Fibroblast of the aortic adventitia (primary cell): ENCODE results near the gene SDHAF1. TPM values are rescaled to one million over a fixed set of nuclear protein-coding genes. Genes with fewer than 3 reads are reported as not detected.
A peak's percentile ranks its signal among the peaks of the same experiment; 100 is the strongest.

Source experiments
- DNase-seq: peaks from one replicate; pipeline ENCODE4 v3.0.0-alpha.2; 2010; ENCODE audit warnings: low read depth
- H3K4me3 ChIP-seq: 2 replicates; pipeline ENCODE4 v1.5.1; 2011; ENCODE audit warnings: low read depth, mild to moderate bottlenecking, control low read depth, low read length, moderate library complexity
- total RNA-seq: library from RNA; depleted of rRNA; stranded (reverse); fragments of >200 nt; gene quantifications from 2 replicates; pipeline ENCODE4 v1.2.3, GENCODE V29; 2012; ENCODE audit warnings: low replicate concordance
- TF ChIP-seq, protein P1 (sequence below): IDR thresholded peaks from 2 replicates; pipeline ENCODE4 v1.5.1; 2011; ENCODE audit warnings: mild to moderate bottlenecking, low read length, control low read depth, inconsistent platforms; ENCODE audit not compliant: insufficient read depth

The SDHAF1 gene
- total RNA-seq, 1 donor: 12.7 TPM

DNA sequence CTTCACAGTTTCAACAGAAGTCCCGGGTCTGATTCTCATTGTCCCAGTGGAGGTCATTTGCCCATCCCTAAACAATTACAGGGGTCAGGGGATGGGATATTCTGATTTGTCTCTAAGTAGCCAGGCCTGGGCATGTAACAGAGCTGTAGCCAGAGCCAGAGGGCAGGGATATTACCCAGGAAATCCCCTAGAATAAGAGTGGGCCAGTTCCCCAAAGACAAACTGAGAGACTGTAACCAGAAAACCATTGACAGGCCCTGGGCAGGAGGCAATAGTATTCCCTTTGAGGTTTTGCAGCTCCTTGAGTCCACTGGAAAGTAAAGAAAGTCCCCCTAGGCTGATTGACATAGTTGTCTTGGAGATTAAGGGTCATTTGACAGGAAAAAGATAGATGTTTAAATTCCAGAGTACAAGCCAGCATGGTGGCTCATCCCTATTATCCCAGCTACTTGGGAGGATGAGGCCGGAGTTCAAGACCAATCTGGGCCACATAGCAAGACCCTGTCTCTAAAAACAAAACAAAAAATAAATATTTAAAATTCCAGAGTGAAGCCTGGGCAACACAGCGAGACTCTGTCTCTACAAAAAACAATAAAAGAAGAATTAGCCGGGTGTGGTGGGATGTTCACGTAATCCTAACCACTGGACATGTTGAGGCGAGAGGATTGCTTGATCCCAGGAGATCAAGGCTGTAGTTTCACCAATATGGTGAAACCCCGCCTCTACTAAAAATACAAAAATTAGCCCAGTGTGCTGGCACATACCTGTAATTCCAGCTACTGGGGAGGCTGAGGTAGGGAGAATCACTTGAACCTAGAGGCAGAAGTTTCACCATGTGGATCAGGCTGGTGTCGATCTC lies 1.9 kb upstream of the SDHAF1 start:
- DNase-seq: no peak
- TF ChIP-seq, protein P1, sequence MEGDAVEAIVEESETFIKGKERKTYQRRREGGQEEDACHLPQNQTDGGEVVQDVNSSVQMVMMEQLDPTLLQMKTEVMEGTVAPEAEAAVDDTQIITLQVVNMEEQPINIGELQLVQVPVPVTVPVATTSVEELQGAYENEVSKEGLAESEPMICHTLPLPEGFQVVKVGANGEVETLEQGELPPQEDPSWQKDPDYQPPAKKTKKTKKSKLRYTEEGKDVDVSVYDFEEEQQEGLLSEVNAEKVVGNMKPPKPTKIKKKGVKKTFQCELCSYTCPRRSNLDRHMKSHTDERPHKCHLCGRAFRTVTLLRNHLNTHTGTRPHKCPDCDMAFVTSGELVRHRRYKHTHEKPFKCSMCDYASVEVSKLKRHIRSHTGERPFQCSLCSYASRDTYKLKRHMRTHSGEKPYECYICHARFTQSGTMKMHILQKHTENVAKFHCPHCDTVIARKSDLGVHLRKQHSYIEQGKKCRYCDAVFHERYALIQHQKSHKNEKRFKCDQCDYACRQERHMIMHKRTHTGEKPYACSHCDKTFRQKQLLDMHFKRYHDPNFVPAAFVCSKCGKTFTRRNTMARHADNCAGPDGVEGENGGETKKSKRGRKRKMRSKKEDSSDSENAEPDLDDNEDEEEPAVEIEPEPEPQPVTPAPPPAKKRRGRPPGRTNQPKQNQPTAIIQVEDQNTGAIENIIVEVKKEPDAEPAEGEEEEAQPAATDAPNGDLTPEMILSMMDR: no peak
- H3K4me3 ChIP-seq: no peak overlapping the region

DNA sequence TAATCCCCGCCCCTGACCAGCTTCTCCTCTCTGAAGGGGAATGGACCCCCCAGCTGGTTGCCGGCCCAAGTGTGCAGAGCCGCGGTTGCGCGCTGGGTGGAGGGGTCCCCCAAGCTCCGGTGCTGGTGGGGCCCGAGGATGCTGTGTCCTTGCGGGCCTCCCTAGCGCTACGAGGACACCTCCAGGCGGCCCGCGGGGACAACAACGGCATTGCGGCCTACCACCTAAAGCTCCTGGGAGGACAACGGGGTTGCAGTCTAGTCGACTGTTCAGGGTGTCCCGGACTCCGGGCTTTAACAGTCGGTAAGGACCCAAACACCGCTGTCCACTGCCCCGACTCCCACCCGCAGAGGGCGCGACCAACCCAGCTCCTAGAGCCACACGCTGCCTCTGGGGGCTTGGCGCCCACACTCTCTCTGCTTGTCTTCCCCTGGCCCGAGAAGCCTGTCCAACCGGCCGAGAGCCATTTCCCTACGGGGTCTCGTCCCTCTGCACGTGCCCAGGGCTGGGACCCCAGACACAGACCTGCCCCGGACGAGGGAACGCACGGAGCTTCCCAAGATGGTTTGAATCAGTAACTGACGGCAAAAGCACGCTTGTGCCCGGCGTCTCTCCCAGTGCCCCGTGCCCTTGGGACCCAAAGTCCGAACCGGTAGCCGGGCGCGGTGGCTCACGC lies 927 bp upstream of the SDHAF1 start:
- TF ChIP-seq, protein P1: peak; percentile 19
- no peak for DNase-seq
- H3K4me3 ChIP-seq: peak overlapping the region; percentile 94

DNA sequence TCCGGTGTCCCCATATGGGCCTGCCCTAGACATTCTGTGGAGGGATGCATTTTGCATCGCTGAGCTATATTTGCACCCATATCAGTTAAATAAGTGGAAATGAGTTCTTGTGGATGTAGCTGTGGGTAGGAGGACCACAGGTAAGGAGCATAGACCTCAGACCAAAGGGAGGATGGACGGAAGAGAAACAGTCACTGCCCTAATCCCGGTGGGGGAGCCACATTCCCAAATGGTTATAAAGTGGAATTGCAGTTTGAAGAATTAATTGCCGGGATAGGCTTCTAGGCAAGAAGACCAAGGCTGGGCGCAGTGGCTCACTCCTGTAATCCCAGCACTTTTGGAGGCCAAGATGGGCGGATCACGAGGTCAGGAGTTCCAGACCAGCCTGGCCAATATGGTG lies 1.8 kb downstream of the SDHAF1 start:
- TF ChIP-seq, protein P1: no peak
- no peak for DNase-seq
- no peak overlapping the region for H3K4me3 ChIP-seq

DNA sequence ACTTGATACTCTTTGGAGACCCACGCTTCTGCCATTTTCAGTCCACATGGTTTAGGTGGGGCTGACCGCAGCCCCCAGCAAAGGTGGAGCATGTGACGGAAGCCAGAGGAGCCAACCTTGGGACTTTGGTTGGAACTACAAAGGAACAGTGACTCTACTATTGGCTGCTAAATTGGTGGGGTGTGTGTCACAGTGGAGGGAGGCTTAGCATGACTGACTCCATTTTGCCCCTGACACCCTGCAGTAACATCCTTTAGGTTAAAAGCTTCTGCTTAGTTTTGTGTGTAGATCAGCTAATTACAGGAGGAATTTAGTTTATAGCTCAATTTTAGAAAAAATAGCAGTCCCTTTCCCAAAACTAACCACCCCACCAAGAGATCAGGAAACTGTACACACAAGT lies 6.6 kb downstream of the SDHAF1 start:
- TF ChIP-seq, protein P1: no peak
- DNase-seq: no peak
- H3K4me3 ChIP-seq: no peak overlapping the region

DNA sequence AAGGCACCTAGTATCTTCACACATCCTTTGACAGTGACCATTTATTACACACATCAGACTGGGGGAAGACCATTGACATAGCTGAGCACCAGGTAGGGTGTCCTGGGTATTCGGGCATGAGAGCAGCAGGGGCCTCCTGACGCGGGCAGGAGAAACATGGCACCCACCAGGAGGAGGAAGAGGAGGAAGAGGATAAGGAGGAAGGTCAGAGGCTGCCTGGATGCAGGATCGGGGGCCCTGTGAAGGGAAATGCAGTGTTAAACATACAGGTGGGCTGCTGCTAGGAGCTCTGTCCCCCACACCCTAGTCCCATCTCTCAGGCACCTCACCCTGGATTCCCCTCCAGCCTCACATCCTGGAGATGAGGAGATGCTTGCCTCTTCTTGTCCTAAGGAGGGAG lies 8.3 kb downstream of the SDHAF1 start:
- TF ChIP-seq, protein P1: no peak
- no peak for DNase-seq
- H3K4me3 ChIP-seq: no peak overlapping the region

DNA sequence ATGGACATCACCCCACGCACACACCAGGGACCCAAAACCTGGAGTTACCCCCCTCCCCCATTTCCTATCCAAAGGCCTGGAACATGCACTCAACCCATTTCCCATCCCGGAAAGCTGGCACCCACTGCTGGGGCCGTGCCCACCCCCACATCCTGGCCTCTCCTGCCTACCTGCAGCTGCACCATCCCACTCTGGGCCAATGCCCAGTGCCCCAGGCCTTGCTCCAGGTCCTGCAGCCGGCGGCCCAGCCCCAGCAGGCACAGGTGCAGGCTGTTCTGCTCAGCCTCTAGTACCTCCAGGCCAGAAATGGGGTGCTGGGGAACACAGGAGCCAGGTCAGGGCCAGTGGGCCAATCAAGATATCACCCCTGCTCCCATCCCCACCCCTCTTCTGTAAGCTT lies 12.0 kb downstream of the SDHAF1 start:
- no peak for DNase-seq
- TF ChIP-seq, protein P1: no peak
- H3K4me3 ChIP-seq: no peak overlapping the region
